Endothelial cell of umbilical vein (primary cell): ENCODE measurements around the gene SYNE1. TPM values are rescaled to one million over a fixed set of nuclear protein-coding genes. Genes with fewer than 3 reads are reported as not detected.

Source experiments
- BruUV-seq: library from RNA; stranded (reverse); fragments of 400-500 nt; replicated peaks from 2 replicates; lab custom pipeline; 2021; lab: Mats Ljungman, UMichigan
- CTCF ChIA-PET: fragments of 300-600, 350-600 bp; sonication (Branson Sonifier 250); formaldehyde crosslinking; loops from one replicate; lab custom pipeline; 2021; ENCODE audit warnings: antibody characterized with exemption, inconsistent platforms; lab: Charles Lee
- POLR2A ChIA-PET: fragments of 300-600, 350-600 bp; sonication (Branson Sonifier 250); formaldehyde crosslinking; loops from one replicate; lab custom pipeline; 2021; ENCODE audit warnings: antibody characterized with exemption, inconsistent platforms; lab: Charles Lee
- DNase-seq: peaks from one replicate; pipeline ENCODE4 v3.0.0-alpha.2; 2011; ENCODE audit warnings: low read depth, low spot score
- FAIRE-seq: peaks from 2 replicates; lab custom pipeline; 2011; peaks lifted over from hg19 to GRCh38; lab: Jason Lieb, UNC
- H2AFZ ChIP-seq: 2 replicates; pipeline ENCODE4 v1.6.0; 2012; ENCODE audit warnings: low read depth, low read length, control low read depth, inconsistent platforms
- H3K27ac ChIP-seq: 2 replicates; pipeline ENCODE4 v1.5.1; 2011; ENCODE audit warnings: low read depth, mild to moderate bottlenecking, control low read depth, low read length, moderate library complexity; ENCODE audit not compliant: insufficient read depth
- H3K27me3 ChIP-seq, 2 experiments: 2 replicates each; pipeline versions ENCODE4 v1.6.0 to v1.6.1; 2011; ENCODE audit warnings: low read length in 2 of 2, mixed read lengths in 1 of 2; ENCODE audit not compliant: control insufficient read depth in 2 of 2, insufficient read depth in 2 of 2
- H3K36me3 ChIP-seq, 2 experiments: 2 replicates in 1 of 2; 3 replicates in 1 of 2; pipeline ENCODE4 v1.5.1; 2011; ENCODE audit warnings: low read length in 2 of 2, mild to moderate bottlenecking in 1 of 2, moderate library complexity in 1 of 2; ENCODE audit not compliant: control insufficient read depth in 2 of 2, insufficient read depth in 2 of 2; ENCODE audit errors: extremely low read depth in 1 of 2
- H3K4me1 ChIP-seq: 3 replicates; pipeline ENCODE4 v1.5.1; 2011; ENCODE audit warnings: mild to moderate bottlenecking, low read length; ENCODE audit not compliant: control insufficient read depth, insufficient read depth; ENCODE audit errors: extremely low read depth
- H3K4me2 ChIP-seq: 2 replicates; pipeline ENCODE4 v1.6.1; 2011; ENCODE audit warnings: low read length, control low read depth, mixed read lengths; ENCODE audit not compliant: insufficient read depth
- H3K4me3 ChIP-seq, 3 experiments: fragments of 200-600 bp in 1 of 3; sonication (generic), shearing (Covaris generic) in 1 of 3; replicated peaks in 1 of 3; 2 replicates each; pipeline ENCODE4 v1.5.1; 2011 to 2016; ENCODE audit warnings: control low read depth in 3 of 3, low read length in 3 of 3, mild to moderate bottlenecking in 2 of 3, inconsistent platforms in 1 of 3, low read depth in 1 of 3, moderate library complexity in 1 of 3; ENCODE audit not compliant: insufficient read depth in 1 of 3
- H3K79me2 ChIP-seq: 2 replicates; pipeline ENCODE4 v1.6.0; 2012; ENCODE audit warnings: low read length, inconsistent platforms; ENCODE audit not compliant: control insufficient read depth, insufficient read depth
- H3K9ac ChIP-seq: replicated peaks from 2 replicates; pipeline ENCODE3; 2011; ENCODE audit warnings: low read length, control low read depth; ENCODE audit not compliant: insufficient read depth; ENCODE audit errors: extremely low read depth
- H3K9me1 ChIP-seq: replicated peaks from 3 replicates; pipeline ENCODE4 v1.6.0; 2011; ENCODE audit warnings: mild to moderate bottlenecking, low read length; ENCODE audit not compliant: control insufficient read depth, insufficient read depth; ENCODE audit errors: extremely low read depth
- H3K9me3 ChIP-seq: replicated peaks from 2 replicates; pipeline ENCODE4 v1.5.1; 2012; ENCODE audit warnings: low read length, inconsistent platforms; ENCODE audit not compliant: control insufficient read depth, insufficient read depth
- H4K20me1 ChIP-seq: replicated peaks from 2 replicates; pipeline ENCODE3; 2011; ENCODE audit warnings: mild to moderate bottlenecking, low read length; ENCODE audit not compliant: control insufficient read depth, insufficient read depth; ENCODE audit errors: extremely low read depth
- CTCF ChIP-seq, 2 donors: IDR thresholded peaks; 1 replicate in 1 of 2; 2 replicates in 1 of 2; pipeline ENCODE4 v1.5.1; 2011; ENCODE audit warnings: low read length in 2 of 2, mild to moderate bottlenecking in 2 of 2, moderate library complexity in 2 of 2, control low read depth in 1 of 2, inconsistent platforms in 1 of 2, low read depth in 1 of 2; ENCODE audit not compliant: insufficient read depth in 1 of 2; ENCODE audit errors: extremely low read depth in 1 of 2
- EZH2 ChIP-seq: IDR thresholded peaks from 2 replicates; pipeline ENCODE4 v1.6.1; 2012; ENCODE audit warnings: borderline replicate concordance, low read depth, mild to moderate bottlenecking, moderate library complexity, low read length, inconsistent platforms; ENCODE audit not compliant: severe bottlenecking
- FOS ChIP-seq: IDR thresholded peaks from 2 replicates; pipeline ENCODE4 v1.6.1; 2011; ENCODE audit warnings: mild to moderate bottlenecking, low read length, moderate library complexity, borderline replicate concordance; ENCODE audit not compliant: insufficient read depth
- GATA2 ChIP-seq: IDR thresholded peaks from 2 replicates; pipeline ENCODE4 v1.7.0; 2011; ENCODE audit warnings: low read depth, mild to moderate bottlenecking, moderate library complexity, mixed read lengths, low read length; ENCODE audit not compliant: insufficient read length, insufficient read depth
- JUN ChIP-seq: IDR thresholded peaks from 2 replicates; pipeline ENCODE4 v1.6.1; 2011; ENCODE audit warnings: borderline replicate concordance, low read depth; ENCODE audit not compliant: insufficient read length, insufficient read depth
- MAX ChIP-seq: IDR thresholded peaks from 2 replicates; pipeline ENCODE4 v1.6.1; 2011; ENCODE audit not compliant: insufficient read depth, insufficient read length
- MYC ChIP-seq: IDR thresholded peaks from one replicate; pipeline ENCODE4 v1.6.1; 2011; ENCODE audit warnings: mild to moderate bottlenecking, low read depth, low read length
- POLR2A ChIP-seq: IDR thresholded peaks from 2 replicates; pipeline ENCODE4 v1.6.1; 2012; ENCODE audit warnings: low read depth, mild to moderate bottlenecking, control low read depth, low read length
- POLR2AphosphoS5 ChIP-seq: IDR thresholded peaks from 2 replicates; pipeline ENCODE4 v1.6.1; 2012; ENCODE audit warnings: low read depth, mild to moderate bottlenecking, control low read depth, low read length, moderate library complexity; ENCODE audit not compliant: insufficient read depth
- dilution Hi-C: fragments of 300-500 bp; cut with MboI; formaldehyde crosslinking; loops from one replicate; pipeline ENCODE4 v1.15.0; 2019; ENCODE audit warnings: low sequenced_read_pairs; ENCODE audit not compliant: extremely low pct_ligation_motif_present
- intact Hi-C: fragments of 100-400 bp; cut with micrococcal nuclease; formaldehyde crosslinking; loops from one replicate; pipeline ENCODE4 v1.10.0; 2022
- polyA plus RNA-seq, 4 experiments: library from polyadenylated mRNA; depleted of rRNA in 3 of 4; stranded (reverse) in 3 of 4; unstranded in 1 of 4; fragments of >200 nt; gene quantifications; 2 replicates each; pipeline versions ENCODE4 v1.2.1 to v1.2.3, GENCODE V29; 2011 to 2012; ENCODE audit warnings: missing spikeins in 1 of 4
- total RNA-seq: library from RNA; stranded (reverse); gene quantifications from 2 replicates; pipeline ENCODE4 v1.2.3, GENCODE V29; 2021

SYNE1 gene
- total and polyA plus RNA-seq, 2 donors (not counting 3 experiments of a cell fraction or from before 2014, with no cell fraction given) = 26.5 to 52.3 TPM

GRCh38 chr6:152166897-152167296, 470.3 kb downstream of the SYNE1 start:
- ChIA-PET CTCF (no interaction called here), POLR2A (no interaction called here)
- BruUV-seq = no TSS peak
- FAIRE-seq = no peak
- no peak overlapping the region for H3K9ac ChIP-seq
- dilution Hi-C loops = no loop called here
- no peak overlapping the region for H3K4me3 ChIP-seq
- no peaks in the 10 kb centered on the region for H4K20me1 ChIP-seq
- no peak overlapping the region for H2AFZ ChIP-seq
- H3K4me1 ChIP-seq = peaks cover under 1% of the 10 kb centered on the region
- H3K4me2 ChIP-seq = no peak overlapping the region
- no peak overlapping the region for H3K27ac ChIP-seq
- H3K27me3 ChIP-seq = no peaks in the 10 kb centered on the region
- H3K36me3 ChIP-seq = no peaks in the 10 kb centered on the region
- no peak for TF ChIP-seq POLR2AphosphoS5
- no peak for TF ChIP-seq JUN
- TF ChIP-seq CTCF (IDR thresholded peaks at IDR 0.05; ENCODE audit: extremely low read depth in 1 of 2, insufficient read depth in 1 of 2, low read depth in 1 of 2, low read length in 2 of 2) = no peak
- no peak for TF ChIP-seq FOS
- TF ChIP-seq MAX = no peak
- no peak for TF ChIP-seq EZH2
- no peak for TF ChIP-seq POLR2A
- no peak for TF ChIP-seq GATA2
- TF ChIP-seq MYC = no peak
- no peaks in the 10 kb centered on the region for H3K79me2 ChIP-seq
- intact Hi-C loops = no loop called here
- DNase-seq = no peak
- H3K9me3 ChIP-seq = no peaks in the 10 kb centered on the region
- H3K9me1 ChIP-seq = no peaks in the 10 kb centered on the region
